Measurements from ENCODE around the gene TMPRSS7.

TMPRSS7 gene

DNA sequence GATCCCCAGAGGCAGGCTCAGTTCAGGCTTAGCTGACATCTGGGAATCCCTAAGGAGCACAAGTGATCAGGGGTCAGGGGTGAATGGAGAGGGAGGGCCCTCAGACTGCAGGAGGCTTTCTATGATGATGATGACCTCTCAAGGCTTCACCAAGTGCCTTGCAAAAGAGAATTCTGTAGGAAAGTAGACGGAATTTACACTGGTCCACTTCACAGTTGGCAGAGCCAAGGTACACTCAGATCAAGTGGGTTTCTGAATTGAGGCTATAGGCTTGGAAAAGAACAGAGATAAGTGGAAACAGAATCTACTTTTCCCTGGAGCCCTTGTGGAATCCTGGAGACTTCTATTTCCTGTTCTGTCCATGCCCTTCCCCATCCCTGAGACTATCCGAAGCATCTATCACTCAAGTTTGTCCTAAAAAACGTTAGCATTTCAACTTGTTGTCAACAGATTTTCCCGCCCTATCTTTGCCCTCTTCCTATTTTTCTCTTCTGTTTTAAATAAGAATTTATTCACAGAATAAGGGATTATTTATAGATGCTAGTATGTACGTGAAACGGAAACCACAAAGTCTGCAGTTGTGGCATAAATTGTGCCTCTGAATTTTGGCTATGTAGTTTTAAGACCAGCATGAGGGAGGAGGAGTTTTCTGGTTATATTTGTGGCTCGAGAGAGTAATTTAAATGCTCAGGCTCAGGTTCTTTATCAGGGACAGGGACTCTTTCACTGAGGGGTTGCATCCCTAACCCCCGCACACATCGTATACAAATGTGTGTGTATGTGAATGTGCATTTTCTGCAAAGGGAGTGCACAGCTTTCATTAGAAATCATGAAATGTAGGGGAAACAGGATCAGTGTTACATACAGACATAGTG lies 85.7 kb downstream of the TMPRSS7 start:
- no peaks in the 10 kb centered on the region for H3K27me3 ChIP-seq (replicated peaks)
- no peak overlapping the region for H3K27ac ChIP-seq
- in situ Hi-C loops (cut with HindIII; ENCODE audit: low pct_ligation_motif_present, low sequenced_read_pairs): no loop called here
- no peak for TF ChIP-seq CTCF (IDR thresholded peaks at IDR 0.05; ENCODE audit: low read depth, low read length, missing control alignments)
- DNase-seq: no peak
- H3K36me3 ChIP-seq (replicated peaks): no peaks in the 10 kb centered on the region
- no peak overlapping the region for H3K4me3 ChIP-seq (ENCODE audit: low read depth, low read length)

GRCh38 chr3:112121577-112122547 lies 87.3 kb downstream of the TMPRSS7 start:
- in situ Hi-C loops (cut with HindIII; ENCODE audit: low pct_ligation_motif_present, low sequenced_read_pairs): no loop called here
- no peak overlapping the region for H3K4me3 ChIP-seq (ENCODE audit: low read depth, low read length)
- DNase-seq: no peak
- no peak overlapping the region for H3K27ac ChIP-seq
- no peak for TF ChIP-seq CTCF (IDR thresholded peaks at IDR 0.05; ENCODE audit: low read depth, low read length, missing control alignments)
- no peaks in the 10 kb centered on the region for H3K36me3 ChIP-seq (replicated peaks)
- no peaks in the 10 kb centered on the region for H3K27me3 ChIP-seq (replicated peaks)

DNA sequence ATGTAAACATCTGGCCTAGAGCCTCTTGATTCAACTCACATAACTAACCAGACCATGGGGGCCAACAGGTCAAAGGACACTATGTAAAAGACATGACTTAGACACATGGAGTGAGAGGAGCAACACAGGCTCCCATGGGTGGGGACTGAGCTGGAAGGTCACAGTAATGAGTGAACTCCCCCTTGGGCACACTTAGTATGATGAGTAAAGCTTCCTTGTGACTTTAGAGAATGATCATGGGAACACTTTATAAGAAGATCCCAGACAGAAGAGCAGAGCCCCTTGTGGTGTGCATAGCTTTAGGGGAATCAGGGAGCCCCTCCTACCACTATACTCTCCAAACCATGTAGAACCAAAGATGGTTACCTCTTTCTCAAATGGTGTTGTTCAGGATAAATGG lies 88.3 kb downstream of the TMPRSS7 start:
- no peak for TF ChIP-seq CTCF (IDR thresholded peaks at IDR 0.05; ENCODE audit: low read depth, low read length, missing control alignments)
- DNase-seq: no peak
- no peak overlapping the region for H3K4me3 ChIP-seq (ENCODE audit: low read depth, low read length)
- no peaks in the 10 kb centered on the region for H3K36me3 ChIP-seq (replicated peaks)
- H3K27me3 ChIP-seq (replicated peaks): no peaks in the 10 kb centered on the region
- in situ Hi-C loops (cut with HindIII; ENCODE audit: low pct_ligation_motif_present, low sequenced_read_pairs): no loop called here
- H3K27ac ChIP-seq: no peak overlapping the region

DNA sequence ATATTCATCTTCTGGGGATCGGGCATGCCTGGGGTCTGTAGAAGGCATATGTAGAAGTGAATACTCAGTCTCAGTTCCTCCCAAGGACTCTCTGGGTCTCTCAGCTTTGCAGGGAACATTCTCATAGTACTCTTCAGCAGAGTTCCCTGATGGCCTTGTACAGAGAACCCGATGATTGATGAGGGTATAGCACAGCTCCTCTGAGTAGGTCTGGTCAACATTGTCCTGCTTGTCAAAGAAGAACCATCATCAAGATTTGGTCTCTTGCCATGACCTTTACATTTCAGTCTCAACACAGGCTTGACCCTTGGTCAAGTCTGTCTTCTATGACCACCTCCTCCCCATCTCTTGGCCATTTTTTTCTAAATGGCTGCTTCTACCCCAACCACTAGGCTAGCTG lies 89.0 kb downstream of the TMPRSS7 start:
- TF ChIP-seq CTCF (IDR thresholded peaks at IDR 0.05; ENCODE audit: low read depth, low read length, missing control alignments): no peak
- Histone ChIP-seq H3K4me3 (ENCODE audit: low read depth, low read length) (no peak overlapping the region), H3K27ac (no peak overlapping the region), H3K36me3 (replicated peaks) (no peaks in the 10 kb centered on the region), H3K27me3 (replicated peaks) (no peaks in the 10 kb centered on the region)
- in situ Hi-C loops (cut with HindIII; ENCODE audit: low pct_ligation_motif_present, low sequenced_read_pairs): no loop called here
- DNase-seq: no peak

GRCh38 chr3:112124907-112125607 lies 90.5 kb downstream of the TMPRSS7 start:
- no peak for DNase-seq
- Histone ChIP-seq H3K4me3 (ENCODE audit: low read depth, low read length) (no peak overlapping the region), H3K27ac (no peak overlapping the region), H3K36me3 (replicated peaks) (no peaks in the 10 kb centered on the region), H3K27me3 (replicated peaks) (no peaks in the 10 kb centered on the region)
- TF ChIP-seq CTCF (IDR thresholded peaks at IDR 0.05; ENCODE audit: low read depth, low read length, missing control alignments): no peak
- in situ Hi-C loops (cut with HindIII; ENCODE audit: low pct_ligation_motif_present, low sequenced_read_pairs): no loop called here
